Panc1 (cell line): ENCODE data around the gene COL1A1. TPM values are rescaled to one million over a fixed set of nuclear protein-coding genes. Genes with fewer than 3 reads are reported as not detected.

ENCODE experiments used
- ATAC-seq: fragments of 200-7000 bp; cut with Tn5 transposase; 2 replicates; pipeline ENCODE4 v1.9.1; 2020; ENCODE audit warnings: mild to moderate bottlenecking, moderate library complexity
- BruUV-seq: library from RNA; stranded (reverse); fragments of 400-500 nt; replicated peaks from 2 replicates; lab custom pipeline; 2021; lab: Mats Ljungman, UMichigan
- CTCF ChIA-PET: fragments of 300-600 bp; sonication (Branson Sonifier 250); formaldehyde crosslinking; loops from one replicate; lab custom pipeline; 2022; ENCODE audit warnings: antibody characterized with exemption; lab: Charles Lee
- POLR2A ChIA-PET: fragments of 300-600 bp; sonication (Branson Sonifier 250); formaldehyde crosslinking; loops from one replicate; lab custom pipeline; 2022; ENCODE audit warnings: antibody characterized with exemption; lab: Charles Lee
- DNase-seq: peaks from one replicate; pipeline ENCODE4 v3.0.0-alpha.2; 2010; ENCODE audit warnings: low read depth, low spot score
- H3K27ac ChIP-seq: 2 replicates; pipeline ENCODE4 v1.5.1; 2011; ENCODE audit warnings: mild to moderate bottlenecking, low read length, inconsistent platforms
- H3K27me3 ChIP-seq: fragments of 200-500 bp; sonication (Bioruptor generic); 2 replicates; pipeline ENCODE4 v1.6.0; 2014; ENCODE audit warnings: low read length, inconsistent platforms; ENCODE audit not compliant: control insufficient read depth, insufficient read depth
- H3K36me3 ChIP-seq: fragments of 200-500 bp; sonication (Bioruptor generic); 2 replicates; pipeline ENCODE4 v1.5.1; 2014; ENCODE audit warnings: inconsistent platforms, mild to moderate bottlenecking, low read length, moderate library complexity; ENCODE audit not compliant: control insufficient read depth, insufficient read depth
- H3K4me1 ChIP-seq: 2 replicates; pipeline ENCODE4 v1.5.1; 2011; ENCODE audit warnings: inconsistent platforms, mild to moderate bottlenecking, low read length, moderate library complexity; ENCODE audit not compliant: control insufficient read depth, insufficient read depth
- H3K4me3 ChIP-seq, 2 experiments: 2 replicates each; pipeline ENCODE4 v1.5.1; 2011 to 2012; ENCODE audit warnings: low read depth in 2 of 2, low read length in 2 of 2, mild to moderate bottlenecking in 2 of 2, inconsistent platforms in 1 of 2, moderate library complexity in 1 of 2
- H3K9me3 ChIP-seq: fragments of 200-500 bp; sonication (Bioruptor generic); 2 replicates; pipeline ENCODE4 v1.5.1; 2014; ENCODE audit warnings: low read depth, mild to moderate bottlenecking, inconsistent platforms, low read length, moderate library complexity; ENCODE audit not compliant: control insufficient read depth, insufficient read depth
- POLR2AphosphoS5 ChIP-seq: IDR thresholded peaks from 2 replicates; pipeline ENCODE4 v1.6.1; 2012; ENCODE audit warnings: mild to moderate bottlenecking, low read depth, low read length, moderate library complexity
- SIN3A ChIP-seq: IDR thresholded peaks from 2 replicates; pipeline ENCODE4 v1.6.1; 2012; ENCODE audit warnings: low read depth, mild to moderate bottlenecking, low read length, moderate library complexity, borderline replicate concordance; ENCODE audit not compliant: insufficient read depth
- TCF7L2 ChIP-seq: IDR thresholded peaks from 2 replicates; pipeline ENCODE4 v1.6.1; 2011; ENCODE audit warnings: mild to moderate bottlenecking, low read depth, low read length, inconsistent platforms
- in situ Hi-C: cut with HindIII; loops from 2 replicates; pipeline ENCODE4 v1.10.0; 2016; ENCODE audit warnings: low sequenced_read_pairs, low pct_unique_long_range_greater_than_20kb
- intact Hi-C: fragments of 100-400 bp; cut with micrococcal nuclease; formaldehyde crosslinking; loops from one replicate; pipeline ENCODE4 v1.10.0; 2022; ENCODE audit not compliant: unreplicated experiment
- total RNA-seq: library from RNA; stranded (reverse); gene quantifications from one replicate; pipeline ENCODE4 v1.2.1, GENCODE V29; 2021; ENCODE audit not compliant: unreplicated experiment
- TF ChIP-seq, protein P1 (sequence below): fragments of 450-650 bp; IDR thresholded peaks from 2 replicates; pipeline ENCODE4 v1.5.1; 2017; ENCODE audit warnings: mild to moderate bottlenecking
- TF ChIP-seq, protein P2 (sequence below), 2 experiments: IDR thresholded peaks; 2 replicates each; pipeline ENCODE4 v1.6.1; 2011 to 2012; ENCODE audit warnings: low read depth in 2 of 2, control low read depth in 1 of 2, low read length in 1 of 2, mild to moderate bottlenecking in 1 of 2, moderate library complexity in 1 of 2; ENCODE audit not compliant: insufficient read depth in 1 of 2

The COL1A1 gene
- total RNA-seq, 1 experiment from 2014 or later = 52.7 TPM

DNA sequence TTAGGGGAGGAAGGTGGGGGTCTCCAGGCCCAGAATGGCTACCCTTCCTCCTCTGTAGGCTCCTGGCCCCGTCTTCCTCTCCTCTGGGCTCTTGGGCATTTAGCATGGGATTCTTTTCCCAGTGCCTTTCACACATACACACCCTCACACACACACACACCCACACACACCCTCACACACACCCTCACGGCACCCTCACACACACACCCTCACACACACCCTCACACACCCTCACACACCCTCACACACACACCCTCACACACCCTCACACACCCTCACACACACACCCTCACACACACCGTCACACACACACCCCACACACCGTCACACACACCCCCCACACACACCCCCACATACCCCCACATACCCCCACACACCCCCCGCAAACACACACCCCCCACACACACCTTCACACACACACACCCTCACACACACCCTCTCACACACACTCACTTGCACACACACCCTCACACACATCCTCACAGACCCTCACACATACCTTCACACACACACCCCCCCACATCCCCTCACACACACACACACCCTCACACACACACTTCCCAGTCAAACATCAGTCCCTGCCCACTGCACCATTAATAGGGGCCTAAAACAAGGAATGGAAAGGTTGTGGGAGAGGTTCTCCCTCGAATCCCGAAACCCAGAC lies 34.8 kb downstream of the COL1A1 start:
- Histone ChIP-seq H3K4me1 (peaks cover 5% of the 10 kb centered on the region; the same call in 1 of the 2 replicates), H3K27me3 (no peaks in the 10 kb centered on the region), H3K9me3 (no peaks in the 10 kb centered on the region), H3K36me3 (no peaks in the 10 kb centered on the region), H3K4me3 (no peak overlapping the region), H3K27ac (no peak overlapping the region)
- in situ Hi-C loops = no loop called here
- ATAC-seq = no peak
- no peak for DNase-seq
- no TSS peak for BruUV-seq
- TF ChIP-seq TCF7L2 (no peak), POLR2AphosphoS5 (no peak), SIN3A (no peak)
- TF ChIP-seq, protein P1, sequence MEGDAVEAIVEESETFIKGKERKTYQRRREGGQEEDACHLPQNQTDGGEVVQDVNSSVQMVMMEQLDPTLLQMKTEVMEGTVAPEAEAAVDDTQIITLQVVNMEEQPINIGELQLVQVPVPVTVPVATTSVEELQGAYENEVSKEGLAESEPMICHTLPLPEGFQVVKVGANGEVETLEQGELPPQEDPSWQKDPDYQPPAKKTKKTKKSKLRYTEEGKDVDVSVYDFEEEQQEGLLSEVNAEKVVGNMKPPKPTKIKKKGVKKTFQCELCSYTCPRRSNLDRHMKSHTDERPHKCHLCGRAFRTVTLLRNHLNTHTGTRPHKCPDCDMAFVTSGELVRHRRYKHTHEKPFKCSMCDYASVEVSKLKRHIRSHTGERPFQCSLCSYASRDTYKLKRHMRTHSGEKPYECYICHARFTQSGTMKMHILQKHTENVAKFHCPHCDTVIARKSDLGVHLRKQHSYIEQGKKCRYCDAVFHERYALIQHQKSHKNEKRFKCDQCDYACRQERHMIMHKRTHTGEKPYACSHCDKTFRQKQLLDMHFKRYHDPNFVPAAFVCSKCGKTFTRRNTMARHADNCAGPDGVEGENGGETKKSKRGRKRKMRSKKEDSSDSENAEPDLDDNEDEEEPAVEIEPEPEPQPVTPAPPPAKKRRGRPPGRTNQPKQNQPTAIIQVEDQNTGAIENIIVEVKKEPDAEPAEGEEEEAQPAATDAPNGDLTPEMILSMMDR = no peak
- TF ChIP-seq, protein P2, sequence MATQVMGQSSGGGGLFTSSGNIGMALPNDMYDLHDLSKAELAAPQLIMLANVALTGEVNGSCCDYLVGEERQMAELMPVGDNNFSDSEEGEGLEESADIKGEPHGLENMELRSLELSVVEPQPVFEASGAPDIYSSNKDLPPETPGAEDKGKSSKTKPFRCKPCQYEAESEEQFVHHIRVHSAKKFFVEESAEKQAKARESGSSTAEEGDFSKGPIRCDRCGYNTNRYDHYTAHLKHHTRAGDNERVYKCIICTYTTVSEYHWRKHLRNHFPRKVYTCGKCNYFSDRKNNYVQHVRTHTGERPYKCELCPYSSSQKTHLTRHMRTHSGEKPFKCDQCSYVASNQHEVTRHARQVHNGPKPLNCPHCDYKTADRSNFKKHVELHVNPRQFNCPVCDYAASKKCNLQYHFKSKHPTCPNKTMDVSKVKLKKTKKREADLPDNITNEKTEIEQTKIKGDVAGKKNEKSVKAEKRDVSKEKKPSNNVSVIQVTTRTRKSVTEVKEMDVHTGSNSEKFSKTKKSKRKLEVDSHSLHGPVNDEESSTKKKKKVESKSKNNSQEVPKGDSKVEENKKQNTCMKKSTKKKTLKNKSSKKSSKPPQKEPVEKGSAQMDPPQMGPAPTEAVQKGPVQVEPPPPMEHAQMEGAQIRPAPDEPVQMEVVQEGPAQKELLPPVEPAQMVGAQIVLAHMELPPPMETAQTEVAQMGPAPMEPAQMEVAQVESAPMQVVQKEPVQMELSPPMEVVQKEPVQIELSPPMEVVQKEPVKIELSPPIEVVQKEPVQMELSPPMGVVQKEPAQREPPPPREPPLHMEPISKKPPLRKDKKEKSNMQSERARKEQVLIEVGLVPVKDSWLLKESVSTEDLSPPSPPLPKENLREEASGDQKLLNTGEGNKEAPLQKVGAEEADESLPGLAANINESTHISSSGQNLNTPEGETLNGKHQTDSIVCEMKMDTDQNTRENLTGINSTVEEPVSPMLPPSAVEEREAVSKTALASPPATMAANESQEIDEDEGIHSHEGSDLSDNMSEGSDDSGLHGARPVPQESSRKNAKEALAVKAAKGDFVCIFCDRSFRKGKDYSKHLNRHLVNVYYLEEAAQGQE (IDR thresholded peaks at IDR 0.05; ENCODE audit: insufficient read depth in 1 of 2, low read depth in 2 of 2, low read length in 1 of 2) = no peak
- ChIA-PET POLR2A (no interaction called here), CTCF (interaction anchor here (0.6 to 1.3 kb wide), 2 partner anchors 9 to 16 kb away, joined by 3 to 4 read pairs; partner anchors contain the start of gene PPP1R9B)
- intact Hi-C loops = no loop called here

DNA sequence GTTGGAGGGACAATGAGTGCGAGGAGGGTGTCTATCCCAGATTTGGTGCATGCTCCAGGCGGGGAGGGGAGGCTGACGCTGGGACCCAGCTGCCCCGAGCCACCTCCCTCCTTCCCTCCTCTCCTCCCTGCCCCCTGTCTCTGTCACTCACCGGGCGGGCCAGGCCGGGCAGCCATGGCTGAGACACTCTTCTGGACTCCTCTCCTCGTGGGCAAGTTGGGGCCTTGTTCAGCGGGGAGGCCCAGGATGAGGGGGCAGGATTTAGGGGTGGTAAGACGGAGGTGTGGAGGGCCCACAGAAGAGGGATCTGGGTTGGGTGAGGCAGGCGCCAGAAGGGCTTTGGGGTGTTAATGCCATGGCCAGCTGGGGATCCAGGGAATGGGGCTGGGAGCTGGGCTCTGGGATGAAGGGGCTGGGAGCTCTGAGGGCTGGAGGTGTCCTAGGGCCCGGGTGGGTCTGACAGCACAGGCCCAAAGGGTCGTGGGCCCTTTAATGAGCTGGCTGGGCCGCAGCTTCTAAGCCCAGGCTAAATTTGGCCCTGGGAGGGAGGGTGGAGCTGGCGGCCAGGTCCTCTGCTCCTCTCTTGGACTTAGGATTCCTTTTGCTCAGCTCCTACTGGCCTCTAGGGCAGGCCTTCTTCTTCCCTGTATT lies 35.4 kb downstream of the COL1A1 start, which contains the start of gene SGCA:
Gene SGCA, plus strand, starts transcription at position 139 of the 651 bp plus-strand sequence. Its CDS starts 36 bp downstream, at position 175.
- H3K27ac ChIP-seq = no peak within 1 kb of the TSS
- no peaks in the 10 kb centered on the region for H3K36me3 ChIP-seq
- peaks cover 6% of the 10 kb centered on the region; the same call in 1 of the 2 replicates for H3K4me1 ChIP-seq
- H3K4me3 ChIP-seq = no peak within 1 kb of the TSS
- ChIA-PET CTCF (interaction anchor here (0.6 to 1.3 kb wide), 2 partner anchors 9 to 15 kb away, joined by 3 to 4 read pairs; partner anchors contain the start of gene PPP1R9B), POLR2A (no interaction called here)
- no TSS peak for BruUV-seq
- H3K27me3 ChIP-seq = no peaks in the 10 kb centered on the region
- no peak for TF ChIP-seq TCF7L2
- TF ChIP-seq, protein P1 = no peak
- no peak for TF ChIP-seq SIN3A
- no peak for TF ChIP-seq POLR2AphosphoS5
- TF ChIP-seq, protein P2 (IDR thresholded peaks at IDR 0.05; ENCODE audit: insufficient read depth in 1 of 2, low read depth in 2 of 2, low read length in 1 of 2) = no peak
- no peak for ATAC-seq
- DNase-seq = no peak
- no peaks in the 10 kb centered on the region for H3K9me3 ChIP-seq
- intact Hi-C loops = no loop called here
- in situ Hi-C loops = no loop called here
